GM19240 (cell line): ENCODE data around the gene PF4V1.

Source experiments
- DNase-seq: peaks from one replicate; pipeline ENCODE4 v3.0.0; 2011; ENCODE audit warnings: low spot score; ENCODE audit not compliant: insufficient read length

Gene PF4V1

DNA sequence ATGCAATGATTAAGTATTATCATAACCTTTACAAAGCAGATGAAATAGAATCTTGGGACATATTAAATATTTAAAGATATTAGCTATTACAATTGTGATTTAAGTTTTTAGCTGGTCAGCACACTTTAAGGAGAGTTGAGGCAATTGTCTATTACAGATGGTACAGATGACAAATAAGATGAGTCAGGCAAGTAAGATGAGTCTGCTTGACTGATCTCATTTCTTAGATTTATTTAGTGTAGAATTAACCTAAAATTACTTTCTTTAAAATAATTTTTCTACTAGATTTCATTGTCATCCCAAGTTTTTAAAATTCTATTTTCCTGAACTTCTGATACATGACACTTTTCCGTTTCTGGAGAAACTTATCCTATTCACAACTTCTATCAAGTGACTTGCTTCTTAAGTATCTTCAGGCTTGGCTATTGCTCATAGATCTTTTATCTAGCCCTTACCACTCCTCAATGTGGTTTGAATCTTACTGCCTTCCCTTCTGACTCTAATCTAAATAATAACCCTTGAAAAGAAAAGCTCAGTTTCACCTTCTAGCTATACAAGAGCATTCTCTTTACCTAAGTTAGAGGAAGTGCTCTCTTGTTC, 49.0 kb downstream of the PF4V1 start:
- DNase-seq: no peak

DNA sequence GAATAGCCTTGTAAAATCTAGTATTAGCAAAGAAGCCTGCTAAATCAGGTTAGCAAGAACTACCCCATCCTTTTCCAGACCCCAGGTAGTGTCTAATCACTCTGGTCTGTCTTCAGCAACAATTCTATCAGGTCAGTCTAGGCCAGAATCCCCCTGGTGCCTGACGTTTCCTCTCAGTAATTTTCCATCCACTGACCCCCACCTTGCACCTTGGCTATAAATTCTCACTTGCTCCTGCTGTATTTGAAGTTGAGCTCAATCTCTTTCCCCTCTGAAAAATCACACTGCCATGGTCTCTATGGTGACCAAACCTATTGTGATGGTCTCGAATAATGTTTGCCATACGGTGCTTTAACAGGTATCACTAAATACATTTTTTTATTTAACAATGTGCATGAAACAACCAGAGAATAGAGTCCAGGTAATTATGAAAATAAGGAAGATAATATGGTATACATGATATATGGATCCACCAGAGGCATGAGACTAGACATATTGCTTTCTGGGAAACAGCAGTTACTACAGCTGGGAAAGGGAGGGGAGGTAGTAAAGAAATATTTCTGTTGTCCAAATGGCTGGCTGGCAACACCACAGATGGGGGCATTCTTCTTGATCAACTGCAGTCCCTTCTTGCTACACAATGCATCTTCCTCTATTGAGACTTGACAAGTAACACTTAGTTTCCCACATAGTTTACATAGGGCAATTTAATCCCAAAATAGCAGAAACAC, 49.9 kb downstream of the PF4V1 start:
- DNase-seq: no peak
